IMR-90 (cell line): ENCODE results near the gene TMOD1. TPM values are rescaled to one million over a fixed set of nuclear protein-coding genes. Genes with fewer than 3 reads are reported as not detected.

Experiments
- ATAC-seq: fragments of 200-7000 bp; cut with Tn5 transposase; 2 replicates; pipeline ENCODE4 v1.9.1; 2020; ENCODE audit warnings: low read depth, mild to moderate bottlenecking, moderate library complexity
- BruUV-seq: library from RNA; stranded (reverse); fragments of 400-500 nt; replicated peaks from 2 replicates; lab custom pipeline; 2021; lab: Mats Ljungman, UMichigan
- CTCF ChIA-PET: fragments of 300-600 bp; formaldehyde crosslinking; extraction: SDS; loops from one replicate; lab custom pipeline; 2021; ENCODE audit warnings: antibody characterized with exemption; lab: Yijun Ruan, JAX
- POLR2A ChIA-PET: fragments of 300-600 bp; sonication (Branson Sonifier 250); formaldehyde crosslinking; loops from one replicate; lab custom pipeline; 2022; ENCODE audit warnings: antibody characterized with exemption; ENCODE audit not compliant: unreplicated experiment; lab: Charles Lee
- DNase-seq: peaks from one replicate; pipeline ENCODE4 v3.0.0; 2013
- H2AFZ ChIP-seq: replicated peaks from 2 replicates; pipeline ENCODE3; 2013; ENCODE audit warnings: low read length, mild to moderate bottlenecking; ENCODE audit not compliant: poor library complexity
- H2AK5ac ChIP-seq: 2 replicates; pipeline ENCODE4 v1.6.1; 2013; ENCODE audit warnings: low read depth, low read length, inconsistent platforms
- H2AK9ac ChIP-seq: replicated peaks from 2 replicates; pipeline ENCODE3; 2013; ENCODE audit warnings: mild to moderate bottlenecking, low read depth, low read length, moderate library complexity; ENCODE audit not compliant: poor library complexity
- H2BK120ac ChIP-seq: 2 replicates; pipeline ENCODE4 v1.6.1; 2013; ENCODE audit warnings: low read depth, low read length, inconsistent platforms
- H2BK15ac ChIP-seq: 3 replicates; pipeline ENCODE4 v1.6.1; 2013; ENCODE audit warnings: low read depth, low read length, inconsistent platforms
- H2BK20ac ChIP-seq: 2 replicates; pipeline ENCODE4 v1.6.1; 2013; ENCODE audit warnings: low read depth, mild to moderate bottlenecking, inconsistent platforms, low read length, moderate library complexity
- H2BK5ac ChIP-seq: 2 replicates; pipeline ENCODE4 v1.6.1; 2013; ENCODE audit warnings: mild to moderate bottlenecking, low read depth, low read length, inconsistent platforms; ENCODE audit not compliant: poor library complexity, severe bottlenecking
- H3K14ac ChIP-seq: replicated peaks from 2 replicates; pipeline ENCODE4 v1.6.1; 2013; ENCODE audit warnings: low read depth, low read length, inconsistent platforms
- H3K18ac ChIP-seq: 2 replicates; pipeline ENCODE4 v1.6.1; 2013; ENCODE audit warnings: low read depth, low read length, control low read depth
- H3K23ac ChIP-seq: 2 replicates; pipeline ENCODE4 v1.6.1; 2013; ENCODE audit warnings: low read depth, low read length, inconsistent platforms
- H3K27ac ChIP-seq: 2 replicates; pipeline ENCODE4 v1.5.1; 2013; ENCODE audit warnings: mild to moderate bottlenecking, control low read depth, low read length; ENCODE audit not compliant: insufficient read depth
- H3K27me3 ChIP-seq: 2 replicates; pipeline ENCODE4 v1.6.1; 2013; ENCODE audit warnings: low read length; ENCODE audit not compliant: control insufficient read depth, insufficient read depth
- H3K36me3 ChIP-seq: 2 replicates; pipeline ENCODE4 v1.6.1; 2013; ENCODE audit warnings: low read length, mixed read lengths; ENCODE audit not compliant: control insufficient read depth, insufficient read depth
- H3K4ac ChIP-seq: 2 replicates; pipeline ENCODE4 v1.6.1; 2013; ENCODE audit warnings: low read depth, low read length, inconsistent platforms
- H3K4me1 ChIP-seq: 2 replicates; pipeline ENCODE4 v1.6.1; 2013; ENCODE audit warnings: low read length, mixed read lengths; ENCODE audit not compliant: control insufficient read depth, insufficient read depth
- H3K4me2 ChIP-seq: 2 replicates; pipeline ENCODE4 v1.6.1; 2013; ENCODE audit warnings: low read depth, mild to moderate bottlenecking, control low read depth, low read length, moderate library complexity
- H3K4me3 ChIP-seq: 2 replicates; pipeline ENCODE4 v1.5.1; 2013; ENCODE audit warnings: low read depth, mild to moderate bottlenecking, control low read depth, low read length, moderate library complexity; ENCODE audit not compliant: insufficient read depth
- H3K56ac ChIP-seq: 2 replicates; pipeline ENCODE4 v1.6.1; 2013; ENCODE audit warnings: low read length, inconsistent platforms; ENCODE audit not compliant: insufficient read depth; ENCODE audit errors: extremely low read depth
- H3K79me1 ChIP-seq, 2 experiments: 2 replicates each; pipeline ENCODE4 v1.6.1; 2013; ENCODE audit warnings: low read length in 2 of 2, inconsistent platforms in 1 of 2, low read depth in 1 of 2
- H3K9ac ChIP-seq: 2 replicates; pipeline ENCODE4 v1.6.1; 2013; ENCODE audit warnings: low read depth, low read length, control low read depth
- H3K9me1 ChIP-seq: 2 replicates; pipeline ENCODE4 v1.6.1; 2013; ENCODE audit warnings: low read length, inconsistent platforms; ENCODE audit not compliant: insufficient read depth
- H3K9me3 ChIP-seq: 2 replicates; pipeline ENCODE4 v1.6.1; 2013; ENCODE audit warnings: low read length; ENCODE audit not compliant: control insufficient read depth, insufficient read depth
- H4K20me1 ChIP-seq: 2 replicates; pipeline ENCODE4 v1.6.1; 2013; ENCODE audit warnings: low read length, inconsistent platforms; ENCODE audit not compliant: insufficient read depth
- H4K5ac ChIP-seq: 2 replicates; pipeline ENCODE4 v1.6.1; 2013; ENCODE audit warnings: mild to moderate bottlenecking, low read depth, low read length, control low read depth
- H4K8ac ChIP-seq, 2 experiments: 2 replicates each; pipeline ENCODE4 v1.6.1; 2013; ENCODE audit warnings: low read depth in 2 of 2, low read length in 2 of 2, control low read depth in 1 of 2, inconsistent platforms in 1 of 2
- H4K91ac ChIP-seq: 2 replicates; pipeline ENCODE4 v1.6.1; 2013; ENCODE audit warnings: low read depth, low read length, inconsistent platforms; ENCODE audit not compliant: insufficient read depth
- CHD1 ChIP-seq: IDR thresholded peaks from 2 replicates; pipeline ENCODE4 v1.6.1; 2012; ENCODE audit warnings: low read depth, low read length, improper control_type of control experiment
- ELK1 ChIP-seq: fragments of 150-350 bp; IDR thresholded peaks from 2 replicates; pipeline ENCODE4 v1.6.1; 2016; ENCODE audit warnings: low read depth, mild to moderate bottlenecking, low read length, moderate library complexity, borderline replicate concordance
- MAFK ChIP-seq: IDR thresholded peaks from 2 replicates; pipeline ENCODE4 v1.6.1; 2012; ENCODE audit warnings: low read depth, low read length, improper control_type of control experiment
- NFE2L2 ChIP-seq: fragments of 150-350 bp; IDR thresholded peaks from 2 replicates; pipeline ENCODE4 v1.6.1; 2016; ENCODE audit warnings: low read depth, mild to moderate bottlenecking, low read length
- POLR2A ChIP-seq: IDR thresholded peaks from 2 replicates; pipeline ENCODE4 v1.6.1; 2012; ENCODE audit warnings: mild to moderate bottlenecking, low read depth, low read length
- SMC3 ChIP-seq: fragments of 150-350 bp; IDR thresholded peaks from 2 replicates; pipeline ENCODE4 v1.6.1; 2016; ENCODE audit warnings: low read depth, mild to moderate bottlenecking, antibody characterized with exemption, low read length, moderate library complexity
- WGBS, 2 experiments: methylation state at CpG; one replicate each; pipeline versions ENCODE4 v1.1.5 to v1.1.7; 2013; ENCODE audit warnings: missing lambda C conversion rate in 2 of 2; ENCODE audit not compliant: insufficient read length in 1 of 2; ENCODE audit errors: extremely low coverage in 2 of 2; 5-methylcytosine and 5-hydroxymethylcytosine counted together
- dilution Hi-C: fragments of 300-500 bp; cut with HindIII; formaldehyde crosslinking; loops from one replicate; pipeline ENCODE4 v1.14.3; 2018; ENCODE audit warnings: low sequenced_read_pairs; ENCODE audit not compliant: unreplicated experiment
- in situ Hi-C: fragments of 300-500 bp; cut with MboI; formaldehyde crosslinking; loops from 3 replicates; pipeline ENCODE4 v1.14.3; 2019; ENCODE audit warnings: low sequenced_read_pairs, inconsistent platforms, mixed read lengths
- intact Hi-C: fragments of 100-400 bp; cut with micrococcal nuclease; formaldehyde crosslinking; loops from 2 replicates; pipeline ENCODE4 v1.10.0; 2022
- polyA plus RNA-seq, 3 experiments: library from polyadenylated mRNA; depleted of rRNA; stranded (reverse); fragments of >200 nt; gene quantifications; 2 replicates each; pipeline ENCODE4 v1.2.3, GENCODE V29; 2012; ENCODE audit warnings: low replicate concordance in 1 of 3
- total RNA-seq: library from RNA; depleted of rRNA; stranded (reverse); fragments of >200 nt; gene quantifications from 2 replicates; pipeline ENCODE4 v1.2.3, GENCODE V29; 2012

TMOD1 gene
- total and polyA plus RNA-seq, 2 of the 4 experiments (the other 2 are of a cell fraction), result 0.18 to 0.38 TPM

- dilution Hi-C loops (no loop called here), in situ Hi-C loops (no loop called here), intact Hi-C loops (no loop called here)
- Histone ChIP-seq H4K20me1 (no peaks in the 10 kb centered on the region), H3K4ac (no peak overlapping the region), H3K23ac (no peak overlapping the region), H2BK120ac (no peak overlapping the region), H3K9ac (no peak overlapping the region), H4K8ac (no peak overlapping the region), H2AFZ (no peak overlapping the region), H3K79me1 (no peaks in the 10 kb centered on the region), H4K91ac (no peak overlapping the region), H2BK15ac (no peak overlapping the region), H3K18ac (no peak overlapping the region), H3K14ac (no peak overlapping the region), H3K9me1 (no peaks in the 10 kb centered on the region), H3K4me2 (no peak overlapping the region), H3K36me3 (peaks cover 12% of the 10 kb centered on the region), H4K5ac (no peak overlapping the region), H3K27ac (no peak overlapping the region), H2BK5ac (no peak overlapping the region), H3K4me3 (no peak overlapping the region), H2AK5ac (no peak overlapping the region), H2AK9ac (no peak overlapping the region), H3K4me1 (peaks cover 4% of the 10 kb centered on the region; the same call in 1 of the 2 replicates), H3K9me3 (no peaks in the 10 kb centered on the region), H3K56ac (no peak overlapping the region), H3K27me3 (no peaks in the 10 kb centered on the region), H2BK20ac (no peak overlapping the region)
- no peak for DNase-seq
- POLR2A ChIA-PET, result no interaction called here
- TF ChIP-seq POLR2A (no peak), MAFK (no peak), ELK1 (no peak), NFE2L2 (no peak), CHD1 (no peak), SMC3 (no peak)
- ATAC-seq, result no peak
- CTCF ChIA-PET, result no interaction called here
- 77% methylated on average over 3 of the region's 4 CpGs; no CpG with 5 or more reads in 1 of the 2 experiments for WGBS, 2 experiments
- BruUV-seq, result no TSS peak
These were observed 66.4 kb downstream of the TMOD1 start for GRCh38 chr9:97567894-97568202.
